Amniotic stem cell (primary cell): ENCODE results near the gene FOXD2.

Experiments
- DNase-seq: peaks from one replicate; lab custom pipeline; 2025; lab: John Stamatoyannopoulos, UW

The FOXD2 gene

GRCh38 chr1:47437447-47438164 lies at the start of gene FOXD2:
Gene FOXD2 (plus strand): TSS chr1:47438044. CDS start chr1:47438136, 92 bp downstream.
- peak; percentile 17 for DNase-seq

DNA sequence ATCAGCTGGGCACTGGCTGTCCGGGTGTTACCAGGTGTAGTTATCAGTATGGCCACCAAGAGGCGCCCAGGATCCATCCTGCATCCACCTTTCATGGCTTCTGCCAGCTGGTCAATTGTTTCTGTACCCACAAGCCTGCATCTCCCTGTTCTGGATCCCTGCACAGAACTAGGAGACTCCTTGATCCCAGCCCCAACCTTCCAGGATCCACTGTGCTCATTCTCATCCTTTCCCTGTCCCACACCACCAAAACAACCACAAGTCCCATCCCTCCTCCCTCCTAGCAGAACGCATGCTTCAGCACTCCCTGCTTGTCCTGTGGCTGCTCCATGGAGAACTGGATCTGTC lies 49.0 kb upstream of the FOXD2 start:
- DNase-seq, result peak; percentile 41

- DNase-seq, result no peak
Observed at GRCh38 chr1:47389731-47390130, 48.1 kb upstream of the FOXD2 start.

DNA sequence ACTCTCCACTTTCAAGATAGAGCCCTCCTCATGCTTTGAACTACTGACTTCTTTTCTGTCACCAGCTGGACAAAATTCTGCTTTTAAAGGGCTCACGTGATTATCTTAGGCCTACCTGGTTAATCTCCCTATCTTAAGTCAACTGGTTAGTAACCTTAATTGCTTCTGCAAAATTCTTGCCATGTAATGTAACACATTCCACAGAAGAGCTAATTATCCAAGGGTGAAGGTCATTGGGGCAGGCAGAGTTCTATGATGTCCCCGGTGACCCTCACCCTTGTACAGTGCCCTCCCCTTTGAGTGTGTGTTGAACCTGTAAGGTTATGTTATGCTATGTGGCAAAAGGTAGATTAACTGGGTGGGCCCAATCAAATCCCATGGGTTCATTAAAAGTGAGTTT lies 47.0 kb upstream of the FOXD2 start:
- no peak for DNase-seq

GRCh38 chr1:47393141-47393540 lies 44.7 kb upstream of the FOXD2 start:
- DNase-seq, result no peak

DNA sequence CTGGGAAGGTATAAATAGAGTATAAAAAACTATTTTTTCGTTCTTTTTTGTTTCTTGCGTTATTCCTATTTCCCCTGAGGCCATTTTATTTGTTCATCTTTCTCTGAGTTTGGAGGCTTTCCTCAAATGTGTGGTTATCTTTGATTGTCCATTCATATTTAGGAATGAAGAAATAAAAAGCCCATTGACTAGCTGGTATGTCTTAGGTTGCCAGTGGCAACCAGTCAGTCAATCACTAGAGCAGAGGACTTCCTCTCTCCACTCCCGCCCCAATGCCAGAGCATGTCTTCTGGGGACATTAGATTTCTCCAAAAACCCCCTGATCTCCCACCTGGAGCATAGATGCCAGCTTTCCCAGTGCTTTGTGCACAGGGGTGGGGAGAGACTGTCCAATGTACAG lies 42.4 kb upstream of the FOXD2 start:
- DNase-seq, result no peak

- no peak for DNase-seq
Observed at GRCh38 chr1:47396671-47397196, 41.1 kb upstream of the FOXD2 start.

DNA sequence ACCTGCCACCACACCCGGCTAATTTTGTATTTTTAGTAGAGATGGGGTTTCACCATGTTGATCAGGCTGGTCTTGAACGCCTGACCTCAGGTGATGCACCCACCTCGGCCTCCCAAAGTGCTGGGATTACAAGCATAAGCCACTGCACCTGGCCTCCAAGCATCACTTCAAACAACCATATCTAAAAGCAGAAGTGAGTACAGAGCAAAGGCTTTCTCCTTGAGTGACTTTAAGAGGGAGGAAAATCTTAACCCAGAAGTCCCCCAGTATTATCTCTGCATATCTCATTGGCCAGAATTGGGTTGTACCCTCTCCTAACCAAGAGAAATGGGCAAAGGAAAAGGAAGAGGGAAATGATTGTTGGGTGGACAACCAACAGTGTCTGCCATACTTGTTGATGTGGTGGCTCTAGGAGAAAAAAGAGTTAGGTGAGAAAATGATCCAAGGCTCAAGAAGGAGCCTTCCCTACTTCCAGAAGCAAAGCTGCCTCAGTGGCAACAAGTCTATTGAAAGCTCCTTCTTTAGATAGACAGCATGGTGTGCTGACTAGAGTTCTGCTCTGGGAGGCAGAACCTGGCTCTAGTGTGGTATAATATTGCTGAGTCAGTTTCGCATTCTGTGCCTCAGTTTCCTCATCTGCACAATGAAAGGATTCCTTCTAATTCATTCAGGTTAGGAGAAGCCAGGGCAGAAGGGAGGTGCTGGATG lies 38.6 kb upstream of the FOXD2 start:
- no peak for DNase-seq

DNA sequence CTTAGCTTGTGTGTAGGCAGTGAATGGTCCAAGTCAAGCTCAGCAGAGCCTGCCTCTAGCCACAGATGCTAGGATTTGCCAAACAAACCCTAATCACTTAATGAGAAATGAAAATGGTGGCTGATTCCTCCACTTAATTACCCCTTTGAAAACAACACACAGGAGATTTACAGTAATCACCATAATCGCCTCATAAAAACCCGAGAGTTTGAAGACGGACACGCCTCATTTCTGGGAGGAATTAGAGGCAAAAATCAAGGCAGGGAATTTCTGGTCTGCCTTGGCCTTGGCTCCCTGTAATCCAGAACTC lies 38.0 kb upstream of the FOXD2 start:
- DNase-seq, result no peak

GRCh38 chr1:47401761-47402160 lies 36.1 kb upstream of the FOXD2 start:
- DNase-seq, result no peak

GRCh38 chr1:47402591-47402990 lies 35.3 kb upstream of the FOXD2 start:
- no peak for DNase-seq

- no peak for DNase-seq
Observed at GRCh38 chr1:47403321-47403910, 34.4 kb upstream of the FOXD2 start.

GRCh38 chr1:47405697-47406096 lies 32.1 kb upstream of the FOXD2 start:
- no peak for DNase-seq

- no peak for DNase-seq
Observed at GRCh38 chr1:47406966-47407365, 30.9 kb upstream of the FOXD2 start.

- no peak for DNase-seq
Observed at GRCh38 chr1:47407481-47407880, 30.4 kb upstream of the FOXD2 start.

DNA sequence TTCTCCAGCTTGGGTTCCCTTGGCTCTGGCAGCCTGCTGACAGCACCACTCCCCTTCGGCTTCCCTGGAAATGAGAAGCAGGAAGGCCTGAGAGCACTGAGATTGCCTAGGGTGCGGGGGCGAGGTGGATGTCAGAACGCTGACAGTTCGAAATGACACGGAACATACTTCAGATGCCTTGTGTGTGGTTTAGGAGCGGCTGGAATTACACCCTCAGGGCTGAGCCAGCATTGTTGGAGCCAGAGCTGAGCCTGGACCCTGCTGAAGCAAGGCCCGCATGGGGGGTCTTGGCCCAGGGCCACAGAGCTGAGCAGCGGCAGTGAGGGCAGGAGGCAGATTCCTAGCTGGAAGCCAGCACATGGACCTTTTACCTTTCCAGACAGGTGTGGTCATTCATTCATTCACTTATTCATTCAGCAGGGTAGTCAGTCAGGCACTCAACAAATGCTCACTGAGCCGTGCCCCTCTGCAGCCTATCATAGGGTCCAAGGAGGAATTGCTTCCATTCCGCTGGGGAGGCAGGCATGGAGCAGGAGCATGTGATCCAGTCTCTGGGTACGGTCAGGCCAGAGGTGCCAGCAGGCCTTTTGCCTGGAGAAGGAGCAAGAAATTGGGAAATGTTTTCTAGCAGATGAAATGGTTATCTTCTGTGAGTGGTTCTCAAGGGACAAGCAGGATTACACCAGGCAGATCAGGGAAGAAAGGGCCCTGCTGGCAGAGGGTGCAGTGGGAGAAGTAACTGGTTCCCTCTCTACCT lies 28.4 kb upstream of the FOXD2 start:
- DNase-seq, result peak; percentile 87

DNA sequence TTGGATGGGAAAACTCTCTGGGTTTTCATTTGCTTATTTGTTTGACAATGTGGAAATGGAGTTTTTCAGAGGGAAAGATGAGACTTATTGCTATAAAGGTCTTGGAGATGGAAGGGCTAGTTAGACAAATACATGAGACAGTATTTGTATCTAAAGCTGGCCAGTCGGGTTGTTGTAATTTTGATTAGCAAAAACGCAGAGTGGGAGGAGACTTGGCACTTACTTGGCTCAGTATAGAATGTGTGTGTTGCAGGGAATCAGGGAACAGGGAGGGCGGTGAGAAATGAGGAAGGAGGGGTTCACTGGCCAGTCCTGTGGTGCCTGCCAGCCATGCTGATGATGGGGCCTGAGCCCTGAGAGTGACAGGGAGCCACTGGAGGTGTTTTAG lies 27.8 kb upstream of the FOXD2 start:
- no peak for DNase-seq

GRCh38 chr1:47411436-47411835 lies 26.4 kb upstream of the FOXD2 start:
- no peak for DNase-seq

DNA sequence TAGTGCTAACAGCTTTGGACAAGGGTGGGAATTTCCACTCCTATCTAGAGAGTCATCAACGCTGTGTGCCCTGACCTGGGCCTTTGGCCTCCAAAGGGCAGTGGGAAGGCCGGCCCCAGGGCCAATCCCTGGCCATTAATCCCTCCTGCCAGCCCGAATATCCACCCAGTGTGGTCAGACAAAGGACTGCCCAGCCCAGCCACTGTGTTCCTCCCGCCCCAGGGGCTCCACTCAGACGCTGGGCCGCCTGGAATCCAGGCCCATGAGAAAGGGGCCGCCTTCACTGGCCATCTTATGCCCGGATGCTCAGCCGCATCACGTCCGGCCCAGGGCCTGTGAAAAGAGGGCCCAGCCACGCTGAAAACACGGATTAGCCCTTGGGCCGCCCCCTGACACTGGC lies 25.4 kb upstream of the FOXD2 start:
- no peak for DNase-seq

DNA sequence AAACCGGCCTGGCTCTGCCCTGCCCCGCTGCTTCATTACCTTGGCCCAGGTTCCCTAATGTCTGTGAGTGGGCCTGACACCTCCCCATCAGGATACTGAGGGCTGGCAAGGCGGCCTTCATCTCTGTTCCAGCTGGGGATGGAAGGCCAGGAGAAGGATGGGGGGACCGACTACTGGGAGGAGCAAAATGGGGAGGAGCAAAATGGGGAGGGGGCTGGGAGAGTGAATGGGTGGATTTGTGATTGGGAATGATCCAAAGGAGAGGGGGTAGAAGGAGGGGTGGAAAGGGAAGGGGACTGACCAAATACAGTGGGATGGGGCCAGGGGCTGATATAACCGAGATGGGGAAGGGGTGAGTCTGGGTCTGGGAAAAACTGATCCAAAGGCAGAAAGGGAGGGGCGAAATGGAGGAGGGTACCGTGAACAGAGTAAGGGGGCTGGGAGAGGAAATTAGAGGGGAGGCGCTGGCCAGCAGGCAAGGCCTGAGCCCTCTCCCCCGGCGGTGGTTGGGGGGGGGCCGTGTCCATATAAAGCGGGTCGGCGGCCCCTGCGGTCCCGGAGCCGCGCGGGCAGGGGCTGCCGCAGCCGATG lies 22.0 kb upstream of the FOXD2 start, which contains the start of gene FOXE3:
Gene FOXE3 (plus strand): TSS at position 558 of the 591 bp plus-strand sequence. CDS start 31 bp downstream, at position 589.
- DNase-seq, result no peak

GRCh38 chr1:47416319-47417169 lies 21.3 kb upstream of the FOXD2 start:
- no peak for DNase-seq
